Measurements from ENCODE around the gene GLA. TPM values are rescaled to one million over a fixed set of nuclear protein-coding genes. Genes with fewer than 3 reads are reported as not detected.

The GLA gene
- total and polyA plus RNA-seq, 2 of the 8 experiments (the other 6 are each of a cell fraction or from before 2014, with no cell fraction given) = 33.6 to 47.3 TPM

DNA sequence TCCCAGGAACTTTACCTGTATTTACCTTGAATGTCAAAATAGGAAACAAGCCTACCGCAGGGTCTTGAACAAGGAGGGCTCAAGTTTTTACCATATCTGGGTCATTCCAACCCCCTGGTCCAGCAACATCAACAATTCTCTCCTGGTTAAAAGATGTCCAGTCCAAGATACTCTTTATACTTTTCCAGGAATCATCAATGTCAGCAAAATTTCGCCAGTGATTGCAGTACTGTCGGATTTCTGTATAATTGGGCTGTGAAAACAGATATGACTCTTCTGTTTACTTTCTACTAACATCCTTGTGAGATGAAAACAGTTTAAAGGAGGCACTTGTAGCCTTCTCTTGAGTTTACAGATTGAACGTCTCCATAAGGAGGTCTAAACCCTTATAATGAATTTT lies 9.0 kb downstream of the GLA start (continued):
- TF ChIP-seq, protein P1, sequence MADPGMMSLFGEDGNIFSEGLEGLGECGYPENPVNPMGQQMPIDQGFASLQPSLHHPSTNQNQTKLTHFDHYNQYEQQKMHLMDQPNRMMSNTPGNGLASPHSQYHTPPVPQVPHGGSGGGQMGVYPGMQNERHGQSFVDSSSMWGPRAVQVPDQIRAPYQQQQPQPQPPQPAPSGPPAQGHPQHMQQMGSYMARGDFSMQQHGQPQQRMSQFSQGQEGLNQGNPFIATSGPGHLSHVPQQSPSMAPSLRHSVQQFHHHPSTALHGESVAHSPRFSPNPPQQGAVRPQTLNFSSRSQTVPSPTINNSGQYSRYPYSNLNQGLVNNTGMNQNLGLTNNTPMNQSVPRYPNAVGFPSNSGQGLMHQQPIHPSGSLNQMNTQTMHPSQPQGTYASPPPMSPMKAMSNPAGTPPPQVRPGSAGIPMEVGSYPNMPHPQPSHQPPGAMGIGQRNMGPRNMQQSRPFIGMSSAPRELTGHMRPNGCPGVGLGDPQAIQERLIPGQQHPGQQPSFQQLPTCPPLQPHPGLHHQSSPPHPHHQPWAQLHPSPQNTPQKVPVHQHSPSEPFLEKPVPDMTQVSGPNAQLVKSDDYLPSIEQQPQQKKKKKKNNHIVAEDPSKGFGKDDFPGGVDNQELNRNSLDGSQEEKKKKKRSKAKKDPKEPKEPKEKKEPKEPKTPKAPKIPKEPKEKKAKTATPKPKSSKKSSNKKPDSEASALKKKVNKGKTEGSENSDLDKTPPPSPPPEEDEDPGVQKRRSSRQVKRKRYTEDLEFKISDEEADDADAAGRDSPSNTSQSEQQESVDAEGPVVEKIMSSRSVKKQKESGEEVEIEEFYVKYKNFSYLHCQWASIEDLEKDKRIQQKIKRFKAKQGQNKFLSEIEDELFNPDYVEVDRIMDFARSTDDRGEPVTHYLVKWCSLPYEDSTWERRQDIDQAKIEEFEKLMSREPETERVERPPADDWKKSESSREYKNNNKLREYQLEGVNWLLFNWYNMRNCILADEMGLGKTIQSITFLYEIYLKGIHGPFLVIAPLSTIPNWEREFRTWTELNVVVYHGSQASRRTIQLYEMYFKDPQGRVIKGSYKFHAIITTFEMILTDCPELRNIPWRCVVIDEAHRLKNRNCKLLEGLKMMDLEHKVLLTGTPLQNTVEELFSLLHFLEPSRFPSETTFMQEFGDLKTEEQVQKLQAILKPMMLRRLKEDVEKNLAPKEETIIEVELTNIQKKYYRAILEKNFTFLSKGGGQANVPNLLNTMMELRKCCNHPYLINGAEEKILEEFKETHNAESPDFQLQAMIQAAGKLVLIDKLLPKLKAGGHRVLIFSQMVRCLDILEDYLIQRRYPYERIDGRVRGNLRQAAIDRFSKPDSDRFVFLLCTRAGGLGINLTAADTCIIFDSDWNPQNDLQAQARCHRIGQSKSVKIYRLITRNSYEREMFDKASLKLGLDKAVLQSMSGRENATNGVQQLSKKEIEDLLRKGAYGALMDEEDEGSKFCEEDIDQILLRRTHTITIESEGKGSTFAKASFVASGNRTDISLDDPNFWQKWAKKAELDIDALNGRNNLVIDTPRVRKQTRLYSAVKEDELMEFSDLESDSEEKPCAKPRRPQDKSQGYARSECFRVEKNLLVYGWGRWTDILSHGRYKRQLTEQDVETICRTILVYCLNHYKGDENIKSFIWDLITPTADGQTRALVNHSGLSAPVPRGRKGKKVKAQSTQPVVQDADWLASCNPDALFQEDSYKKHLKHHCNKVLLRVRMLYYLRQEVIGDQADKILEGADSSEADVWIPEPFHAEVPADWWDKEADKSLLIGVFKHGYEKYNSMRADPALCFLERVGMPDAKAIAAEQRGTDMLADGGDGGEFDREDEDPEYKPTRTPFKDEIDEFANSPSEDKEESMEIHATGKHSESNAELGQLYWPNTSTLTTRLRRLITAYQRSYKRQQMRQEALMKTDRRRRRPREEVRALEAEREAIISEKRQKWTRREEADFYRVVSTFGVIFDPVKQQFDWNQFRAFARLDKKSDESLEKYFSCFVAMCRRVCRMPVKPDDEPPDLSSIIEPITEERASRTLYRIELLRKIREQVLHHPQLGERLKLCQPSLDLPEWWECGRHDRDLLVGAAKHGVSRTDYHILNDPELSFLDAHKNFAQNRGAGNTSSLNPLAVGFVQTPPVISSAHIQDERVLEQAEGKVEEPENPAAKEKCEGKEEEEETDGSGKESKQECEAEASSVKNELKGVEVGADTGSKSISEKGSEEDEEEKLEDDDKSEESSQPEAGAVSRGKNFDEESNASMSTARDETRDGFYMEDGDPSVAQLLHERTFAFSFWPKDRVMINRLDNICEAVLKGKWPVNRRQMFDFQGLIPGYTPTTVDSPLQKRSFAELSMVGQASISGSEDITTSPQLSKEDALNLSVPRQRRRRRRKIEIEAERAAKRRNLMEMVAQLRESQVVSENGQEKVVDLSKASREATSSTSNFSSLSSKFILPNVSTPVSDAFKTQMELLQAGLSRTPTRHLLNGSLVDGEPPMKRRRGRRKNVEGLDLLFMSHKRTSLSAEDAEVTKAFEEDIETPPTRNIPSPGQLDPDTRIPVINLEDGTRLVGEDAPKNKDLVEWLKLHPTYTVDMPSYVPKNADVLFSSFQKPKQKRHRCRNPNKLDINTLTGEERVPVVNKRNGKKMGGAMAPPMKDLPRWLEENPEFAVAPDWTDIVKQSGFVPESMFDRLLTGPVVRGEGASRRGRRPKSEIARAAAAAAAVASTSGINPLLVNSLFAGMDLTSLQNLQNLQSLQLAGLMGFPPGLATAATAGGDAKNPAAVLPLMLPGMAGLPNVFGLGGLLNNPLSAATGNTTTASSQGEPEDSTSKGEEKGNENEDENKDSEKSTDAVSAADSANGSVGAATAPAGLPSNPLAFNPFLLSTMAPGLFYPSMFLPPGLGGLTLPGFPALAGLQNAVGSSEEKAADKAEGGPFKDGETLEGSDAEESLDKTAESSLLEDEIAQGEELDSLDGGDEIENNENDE (IDR thresholded peaks at IDR 0.05; ENCODE audit: insufficient replicate concordance, low read length) = no peak
- TF ChIP-seq CBX8 (IDR thresholded peaks at IDR 0.05; ENCODE audit: borderline replicate concordance, low read depth, low read length) = no peak
- no peak for TF ChIP-seq PHF8 (conservative IDR thresholded peaks at IDR 0.05; ENCODE audit: low read depth, low read length)
- TF ChIP-seq BCL11A (IDR thresholded peaks at IDR 0.05; ENCODE audit: low read depth in 2 of 2, low read length in 2 of 2) = no peak
- TF ChIP-seq EP300 (IDR thresholded peaks at IDR 0.05; ENCODE audit: borderline replicate concordance in 1 of 2, low read depth in 2 of 2, low read length in 2 of 2) = no peak
- TF ChIP-seq TBP (IDR thresholded peaks at IDR 0.05; ENCODE audit: low read depth, low read length) = no peak
- TF ChIP-seq SIX5 (IDR thresholded peaks at IDR 0.05; ENCODE audit: low read depth, low read length) = no peak
- TF ChIP-seq CREB1 (IDR thresholded peaks at IDR 0.05) = no peak
